Urinary bladder (tissue), 4 donors: ENCODE measurements around the gene TMEM52B. TPM values are rescaled to one million over a fixed set of nuclear protein-coding genes. Genes with fewer than 3 reads are reported as not detected.
"Not testable (repeated sequence)": the region's sequence is repeated elsewhere in the genome, so short reads cannot be mapped to it uniquely, and the experiment has no call there.

Source experiments
- DNase-seq: peaks from one replicate; pipeline ENCODE4 v3.0.0-alpha.2; 2015; ENCODE audit errors: extremely low spot score
- H3K27ac ChIP-seq: one replicate; pipeline ENCODE4 v1.5.1; 2013; ENCODE audit warnings: low read depth, mild to moderate bottlenecking, moderate library complexity
- H3K36me3 ChIP-seq: one replicate; pipeline ENCODE4 v1.6.1; 2013; ENCODE audit warnings: mild to moderate bottlenecking, moderate library complexity; ENCODE audit not compliant: insufficient read depth
- H3K4me1 ChIP-seq: one replicate; pipeline ENCODE4 v1.6.1; 2013; ENCODE audit warnings: mild to moderate bottlenecking, moderate library complexity; ENCODE audit not compliant: insufficient read depth
- H3K4me3 ChIP-seq: one replicate; pipeline ENCODE4 v1.5.1; 2013; ENCODE audit warnings: low read depth, low read length
- WGBS: extraction: QIAGEN DNeasy Blood & Tissue Kit; methylation state at CpG from one replicate; pipeline ENCODE4 v1.1.7; 2013; 5-methylcytosine and 5-hydroxymethylcytosine counted together
- polyA plus RNA-seq: library from polyadenylated mRNA; stranded (reverse); fragments of 200-250 nt; gene quantifications from one replicate; pipeline ENCODE4 v1.2.3, GENCODE V29; 2013
- total RNA-seq: library from RNA; depleted of rRNA; stranded (reverse); fragments of >200 nt; gene quantifications from one replicate; pipeline ENCODE4 v1.2.3, GENCODE V29; 2014
- donor health status: healthy with polysubstance abuse.
- donor health status: healthy.

The TMEM52B gene
- total and polyA plus RNA-seq, 2 donors: 0.11 TPM

GRCh38 chr12:10225426-10225825 lies 46.6 kb downstream of the TMEM52B start:
- WGBS: 90% methylated on average over 20 of the region's 26 CpGs
- H3K4me1 ChIP-seq, H3K27ac ChIP-seq, H3K4me3 ChIP-seq, DNase-seq, H3K36me3 ChIP-seq: not testable (repeated sequence)

GRCh38 chr12:10226086-10226485 lies 47.3 kb downstream of the TMEM52B start:
- Histone ChIP-seq H3K4me1 (no peaks in the 10 kb centered on the region), H3K4me3 (no peak overlapping the region), H3K36me3 (peaks cover 4% of the 10 kb centered on the region), H3K27ac (no peak overlapping the region)
- no peak for DNase-seq
- WGBS: 94% methylated on average over 6 of the region's 6 CpGs

GRCh38 chr12:10226731-10227130 lies 47.9 kb downstream of the TMEM52B start:
- Histone ChIP-seq H3K27ac (no peak overlapping the region), H3K4me1 (no peaks in the 10 kb centered on the region), H3K36me3 (peaks cover 4% of the 10 kb centered on the region), H3K4me3 (no peak overlapping the region)
- no peak for DNase-seq
- 81% methylated on average over 1 of the region's 1 CpG for WGBS

GRCh38 chr12:10227648-10228047 lies 48.8 kb downstream of the TMEM52B start:
- 82% methylated on average over 1 of the region's 1 CpG for WGBS
- no peak overlapping the region for H3K27ac ChIP-seq
- no peaks in the 10 kb centered on the region for H3K4me1 ChIP-seq
- no peak overlapping the region for H3K4me3 ChIP-seq
- DNase-seq: no peak
- peaks cover 2% of the 10 kb centered on the region for H3K36me3 ChIP-seq

GRCh38 chr12:10234562-10234961 lies 55.7 kb downstream of the TMEM52B start:
- H3K4me1 ChIP-seq: no peaks in the 10 kb centered on the region
- no peaks in the 10 kb centered on the region for H3K36me3 ChIP-seq
- no peak for DNase-seq
- no peak overlapping the region for H3K27ac ChIP-seq
- H3K4me3 ChIP-seq: no peak overlapping the region

- H3K4me1 ChIP-seq: no peaks in the 10 kb centered on the region
- DNase-seq: no peak
- H3K27ac ChIP-seq: no peak overlapping the region
- H3K36me3 ChIP-seq: no peaks in the 10 kb centered on the region
- H3K4me3 ChIP-seq: no peak overlapping the region
- 42% methylated on average over 4 of the region's 4 CpGs for WGBS
Measured at GRCh38 chr12:10235761-10236631, 57.2 kb downstream of the TMEM52B start.

GRCh38 chr12:10236720-10237119 lies 57.9 kb downstream of the TMEM52B start:
- 98% methylated on average over 1 of the region's 1 CpG for WGBS
- Histone ChIP-seq H3K4me3 (no peak overlapping the region), H3K36me3 (no peaks in the 10 kb centered on the region), H3K4me1 (no peaks in the 10 kb centered on the region), H3K27ac (no peak overlapping the region)
- DNase-seq: no peak

- H3K4me3 ChIP-seq: no peak overlapping the region
- WGBS: 45% methylated on average over 1 of the region's 1 CpG
- no peak for DNase-seq
- H3K36me3 ChIP-seq: no peaks in the 10 kb centered on the region
- no peak overlapping the region for H3K27ac ChIP-seq
- H3K4me1 ChIP-seq: no peaks in the 10 kb centered on the region
Measured at GRCh38 chr12:10238526-10238925, 59.7 kb downstream of the TMEM52B start.

GRCh38 chr12:10241290-10241689 lies 62.5 kb downstream of the TMEM52B start:
- 56% methylated on average over 3 of the region's 3 CpGs for WGBS
- H3K4me3 ChIP-seq: no peak overlapping the region
- no peaks in the 10 kb centered on the region for H3K36me3 ChIP-seq
- no peaks in the 10 kb centered on the region for H3K4me1 ChIP-seq
- DNase-seq: no peak
- no peak overlapping the region for H3K27ac ChIP-seq

Other genes starting within 250 kb of the TMEM52B start
- gene CLEC2A, start 246.7 kb upstream of the TMEM52B start, total RNA-seq: not detected
- not detected for gene CLEC2A, start 246.7 kb upstream of the TMEM52B start, polyA plus RNA-seq
- 1.5 TPM for gene CLEC12A, start 207.6 kb upstream of the TMEM52B start, total RNA-seq
- gene CLEC12A, start 207.6 kb upstream of the TMEM52B start, polyA plus RNA-seq: 1.6 TPM
- gene CLEC1B, start 179.9 kb upstream of the TMEM52B start, total RNA-seq: not detected
- gene CLEC1B, start 179.9 kb upstream of the TMEM52B start, polyA plus RNA-seq: not detected
- gene CLEC12B, start 168.4 kb upstream of the TMEM52B start, total RNA-seq: 0.95 TPM
- 0.08 TPM for gene CLEC12B, start 168.4 kb upstream of the TMEM52B start, polyA plus RNA-seq
- gene CLEC9A, start 148.3 kb upstream of the TMEM52B start, total RNA-seq: 0.90 TPM
- 0.62 TPM for gene CLEC9A, start 148.3 kb upstream of the TMEM52B start, polyA plus RNA-seq
- 3.2 TPM for gene CLEC1A, start 80.0 kb upstream of the TMEM52B start, total RNA-seq
- gene CLEC1A, start 80.0 kb upstream of the TMEM52B start, polyA plus RNA-seq: 6.0 TPM
- gene CLEC7A, start 48.8 kb upstream of the TMEM52B start, total RNA-seq: 4.5 TPM
- 8.4 TPM for gene CLEC7A, start 48.8 kb upstream of the TMEM52B start, polyA plus RNA-seq
- 1.2 TPM for gene OLR1, start 6.9 kb upstream of the TMEM52B start, total RNA-seq
- 0.27 TPM for gene OLR1, start 6.9 kb upstream of the TMEM52B start, polyA plus RNA-seq
- gene GABARAPL1, start 33.8 kb downstream of the TMEM52B start, total RNA-seq: 38.0 TPM
- gene GABARAPL1, start 33.8 kb downstream of the TMEM52B start, polyA plus RNA-seq: 138 TPM
- gene KLRD1, start 128.8 kb downstream of the TMEM52B start, total RNA-seq: 1.0 TPM
- gene KLRD1, start 128.8 kb downstream of the TMEM52B start, polyA plus RNA-seq: 1.2 TPM
- 1.3 TPM for gene KLRK1, start 211.0 kb downstream of the TMEM52B start, total RNA-seq
- 1.9 TPM for gene KLRK1, start 211.0 kb downstream of the TMEM52B start, polyA plus RNA-seq
- gene KLRC4, start 230.7 kb downstream of the TMEM52B start, total RNA-seq: 0.37 TPM
- gene KLRC4, start 230.7 kb downstream of the TMEM52B start, polyA plus RNA-seq: 0.23 TPM
- 0.69 TPM for gene KLRC3, start 241.6 kb downstream of the TMEM52B start, total RNA-seq
- 0.49 TPM for gene KLRC3, start 241.6 kb downstream of the TMEM52B start, polyA plus RNA-seq